Natural killer cell treated with Interleukin-12 subunit alpha and Interleukin-12 subunit beta and Interleukin-15 and Interleukin-18, amount 100 ng/mL, for 72 hours (primary cell): Measurements from ENCODE around the gene MAPK9. TPM values are rescaled to one million over a fixed set of nuclear protein-coding genes. Genes with fewer than 3 reads are reported as not detected.

Experiments
- ATAC-seq, 2 donors: fragments of 150-1000 bp; cut with Tn5 transposase in 1 of 2; sonication (Bioruptor Pico), chemical (Tn5 transposase) in 1 of 2; 2 replicates each; pipeline ENCODE4 v1.10.0; 2021
- DNase-seq: peaks from one replicate; pipeline ENCODE4 v3.0.0; 2022; ENCODE audit warnings: low spot score
- H3K27ac Mint-ChIP-seq, 2 donors: 1 replicate in 1 of 2; 2 replicates in 1 of 2; pipeline ENCODE4 v1.8.0; 2022; ENCODE audit warnings: mixed read lengths in 2 of 2, mild to moderate bottlenecking in 1 of 2, moderate library complexity in 1 of 2
- H3K27me3 Mint-ChIP-seq, 2 donors: 1 replicate in 1 of 2; 2 replicates in 1 of 2; pipeline ENCODE4 v1.8.0; 2022; ENCODE audit warnings: mixed read lengths in 2 of 2
- H3K36me3 Mint-ChIP-seq: one replicate; pipeline ENCODE4 v1.8.0; 2022; ENCODE audit warnings: mixed read lengths
- H3K4me1 Mint-ChIP-seq, 2 donors: 1 replicate in 1 of 2; 2 replicates in 1 of 2; pipeline ENCODE4 v1.8.0; 2022; ENCODE audit warnings: low read depth in 2 of 2, mixed read lengths in 2 of 2, mild to moderate bottlenecking in 1 of 2
- H3K4me3 Mint-ChIP-seq: one replicate; pipeline ENCODE4 v1.8.0; 2022; ENCODE audit warnings: mixed read lengths
- H3K9me3 Mint-ChIP-seq: 2 replicates; pipeline ENCODE4 v1.8.0; 2022; ENCODE audit warnings: mixed read lengths
- total RNA-seq, 2 donors: library from RNA; stranded (reverse); gene quantifications; one replicate each; pipeline ENCODE4 v1.2.3, GENCODE V29; 2022

MAPK9 gene
- total RNA-seq, 2 donors from 2014 or later, result 41.2 to 47.0 TPM

DNA sequence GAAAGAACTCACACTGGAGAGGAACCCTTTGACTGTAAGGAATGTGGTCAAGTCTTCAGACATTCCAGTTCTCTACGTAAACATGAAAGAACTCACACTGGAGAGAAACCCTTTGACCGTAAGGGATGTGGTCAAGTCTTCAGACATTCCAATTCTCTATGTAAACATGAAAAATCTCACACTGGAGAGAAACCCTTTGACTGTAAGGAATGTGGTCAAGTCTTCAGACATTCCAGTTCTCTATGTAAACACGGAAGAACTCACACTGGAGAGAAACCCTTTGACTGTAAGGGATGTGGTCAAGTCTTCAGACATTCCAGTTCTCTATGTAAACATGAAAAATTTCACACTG lies 32.6 kb downstream of the MAPK9 start:
- no peak for DNase-seq
- H3K27me3 Mint-ChIP-seq, result no peaks in the 10 kb centered on the region
- H3K4me3 Mint-ChIP-seq, result no peak overlapping the region
- no peaks in the 10 kb centered on the region for H3K4me1 Mint-ChIP-seq
- H3K27ac Mint-ChIP-seq, result no peak overlapping the region
- ATAC-seq, result no peak
- H3K9me3 Mint-ChIP-seq, result peaks cover 20% of the 10 kb centered on the region
- H3K36me3 Mint-ChIP-seq, result peaks cover 71% of the 10 kb centered on the region

DNA sequence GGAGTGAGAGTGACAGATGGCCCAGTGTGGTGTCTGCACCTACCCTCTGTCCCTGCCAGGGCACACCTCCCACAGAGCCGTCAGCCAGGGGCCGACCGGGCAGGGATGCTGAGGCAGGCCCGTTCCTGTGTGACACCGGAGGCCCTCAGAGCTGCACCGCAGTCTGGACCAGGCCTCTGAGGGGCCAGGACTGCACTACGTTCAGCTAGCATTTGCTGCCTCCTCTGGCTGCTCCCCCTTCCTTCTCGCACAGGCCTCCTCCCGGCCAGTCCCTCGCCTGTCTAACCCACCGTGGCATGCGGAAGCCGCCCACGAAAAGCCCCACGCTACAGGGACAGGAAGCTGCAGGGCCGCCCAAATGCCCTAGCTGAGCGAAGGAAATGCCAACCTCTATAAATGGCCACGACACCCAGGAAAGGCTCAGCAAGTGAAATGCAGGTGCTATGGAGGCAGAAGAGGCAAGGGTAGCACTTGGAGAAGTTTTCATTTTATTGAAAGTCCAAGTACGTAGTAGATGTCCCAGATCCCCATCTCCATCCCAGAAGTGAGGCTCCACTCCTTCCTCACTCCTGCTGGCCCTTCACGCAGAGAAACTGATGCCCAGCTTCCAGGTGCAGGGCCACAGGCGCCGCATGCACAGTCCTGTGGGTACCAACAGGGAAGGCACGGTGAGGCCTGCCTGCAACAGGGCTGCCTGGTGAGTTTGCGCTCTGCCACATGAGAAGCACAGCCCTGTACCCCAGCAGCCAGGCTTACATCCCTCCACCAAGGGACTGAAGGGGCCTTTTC lies 38.7 kb downstream of the MAPK9 start:
- Mint-ChIP-seq H3K4me1 (peaks cover 0 to 4% of the 10 kb centered on the region in 2 donors), H3K4me3 (no peak overlapping the region), H3K9me3 (peaks cover 17% of the 10 kb centered on the region), H3K27me3 (no peaks in the 10 kb centered on the region), H3K27ac (no peak overlapping the region), H3K36me3 (peaks cover 55% of the 10 kb centered on the region)
- DNase-seq, result no peak
- ATAC-seq, result no peak

DNA sequence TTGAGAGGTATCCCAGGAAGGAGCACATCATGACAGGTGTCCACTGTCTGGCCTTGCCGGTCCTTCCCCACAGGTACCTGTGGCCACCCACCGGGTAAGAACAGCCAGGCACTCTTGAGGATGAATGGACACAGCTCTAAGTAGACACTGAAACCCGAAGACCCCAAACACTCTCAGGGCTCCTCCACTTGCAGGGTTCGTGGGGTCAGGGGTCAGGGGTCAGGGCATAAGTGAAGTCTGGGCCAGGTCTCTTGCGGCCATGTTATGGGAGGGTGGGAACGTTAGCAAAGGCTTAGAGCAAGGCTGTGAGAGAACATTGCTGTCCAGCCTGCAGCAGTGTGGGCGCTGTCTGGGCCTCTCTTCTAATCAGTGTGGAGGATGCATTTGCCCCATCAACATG lies 40.0 kb downstream of the MAPK9 start:
- no peak overlapping the region for H3K27ac Mint-ChIP-seq
- no peak for DNase-seq
- peaks cover 0 to 4% of the 10 kb centered on the region in 2 donors for H3K4me1 Mint-ChIP-seq
- H3K36me3 Mint-ChIP-seq, result peaks cover 54% of the 10 kb centered on the region
- H3K4me3 Mint-ChIP-seq, result no peak overlapping the region
- H3K9me3 Mint-ChIP-seq, result peaks cover 13% of the 10 kb centered on the region
- H3K27me3 Mint-ChIP-seq, result no peaks in the 10 kb centered on the region
- ATAC-seq, result no peak

GRCh38 chr5:180251141-180251540 lies 40.7 kb downstream of the MAPK9 start:
- H3K27me3 Mint-ChIP-seq, result no peaks in the 10 kb centered on the region
- peaks cover 0 to 4% of the 10 kb centered on the region in 2 donors for H3K4me1 Mint-ChIP-seq
- H3K9me3 Mint-ChIP-seq, result peaks cover 13% of the 10 kb centered on the region
- no peak overlapping the region for H3K27ac Mint-ChIP-seq
- H3K36me3 Mint-ChIP-seq, result peaks cover 54% of the 10 kb centered on the region
- no peak for ATAC-seq
- DNase-seq, result no peak
- H3K4me3 Mint-ChIP-seq, result no peak overlapping the region

DNA sequence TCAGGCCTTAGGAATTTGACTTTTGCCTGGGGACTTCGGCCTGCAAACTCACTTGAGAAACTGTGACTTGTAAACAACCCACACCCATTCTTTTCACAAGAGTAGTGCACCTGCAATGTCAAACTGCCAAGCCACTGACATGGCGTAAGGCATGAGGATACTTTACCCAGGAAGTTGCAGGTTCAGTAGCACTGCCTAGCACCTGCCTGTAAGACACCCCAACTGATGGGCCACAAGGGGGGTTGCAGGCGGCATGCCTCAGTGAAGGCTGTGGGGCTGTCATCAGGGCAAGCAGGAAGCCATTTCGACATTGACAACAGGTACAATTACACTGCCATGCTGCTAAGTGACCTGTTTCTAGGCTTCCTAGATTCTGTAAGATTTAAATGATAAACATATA lies 41.6 kb downstream of the MAPK9 start:
- ATAC-seq (no peak), DNase-seq (no peak)
- Mint-ChIP-seq H3K27ac (no peak overlapping the region), H3K9me3 (peaks cover 9% of the 10 kb centered on the region), H3K4me3 (no peak overlapping the region), H3K36me3 (peaks cover 50% of the 10 kb centered on the region), H3K4me1 (peaks cover under 1 to 4% of the 10 kb centered on the region in 2 donors), H3K27me3 (no peaks in the 10 kb centered on the region)

GRCh38 chr5:180241600-180241999 lies 50.3 kb downstream of the MAPK9 start:
- Mint-ChIP-seq H3K36me3 (peaks cover 24% of the 10 kb centered on the region), H3K4me3 (no peak overlapping the region), H3K27ac (no peak overlapping the region), H3K27me3 (no peaks in the 10 kb centered on the region), H3K4me1 (peaks cover 6 to 7% of the 10 kb centered on the region in 2 donors), H3K9me3 (no peaks in the 10 kb centered on the region)
- no peak for DNase-seq
- no peak for ATAC-seq

- DNase-seq (no peak), ATAC-seq (no peak)
- Mint-ChIP-seq H3K36me3 (peaks cover 21% of the 10 kb centered on the region), H3K27ac (no peak overlapping the region), H3K9me3 (no peaks in the 10 kb centered on the region), H3K27me3 (no peaks in the 10 kb centered on the region), H3K4me3 (no peak overlapping the region), H3K4me1 (no peaks in the 10 kb centered on the region)
Measured at GRCh38 chr5:180238631-180239030, 53.3 kb downstream of the MAPK9 start.

GRCh38 chr5:180235846-180236245 lies 56.0 kb downstream of the MAPK9 start:
- Mint-ChIP-seq H3K36me3 (peaks cover 26% of the 10 kb centered on the region), H3K27me3 (no peaks in the 10 kb centered on the region), H3K4me3 (no peak overlapping the region), H3K4me1 (no peaks in the 10 kb centered on the region), H3K9me3 (no peaks in the 10 kb centered on the region), H3K27ac (no peak overlapping the region)
- ATAC-seq (no peak), DNase-seq (no peak)

GRCh38 chr5:180235077-180235476 lies 56.8 kb downstream of the MAPK9 start:
- Mint-ChIP-seq H3K27ac (no peak overlapping the region), H3K4me1 (no peaks in the 10 kb centered on the region), H3K4me3 (no peak overlapping the region), H3K36me3 (peaks cover 18% of the 10 kb centered on the region), H3K9me3 (no peaks in the 10 kb centered on the region), H3K27me3 (no peaks in the 10 kb centered on the region)
- DNase-seq, result no peak
- no peak for ATAC-seq

DNA sequence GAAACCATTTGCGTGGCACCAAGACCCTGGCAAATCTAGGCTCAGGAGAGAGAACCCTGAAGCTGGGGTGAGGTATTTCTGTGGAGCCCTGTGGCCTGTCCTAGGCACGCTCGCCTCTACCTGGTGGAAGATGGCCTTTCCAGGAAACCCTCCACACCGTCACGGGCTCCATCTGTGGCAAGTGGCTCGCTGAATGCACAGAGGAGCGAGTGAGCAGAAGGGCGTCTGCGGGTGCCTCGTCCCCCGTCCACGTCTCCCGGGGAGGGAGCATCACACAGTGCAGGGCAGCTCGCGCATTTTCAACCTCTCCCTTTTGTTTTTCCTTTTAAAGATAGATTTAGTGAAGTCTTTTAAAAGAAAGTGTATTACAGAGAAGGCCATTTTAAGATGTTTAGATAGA lies 57.6 kb downstream of the MAPK9 start:
- Mint-ChIP-seq H3K27ac (no peak overlapping the region), H3K4me1 (no peaks in the 10 kb centered on the region), H3K27me3 (no peaks in the 10 kb centered on the region), H3K36me3 (peaks cover 18% of the 10 kb centered on the region), H3K4me3 (no peak overlapping the region), H3K9me3 (no peaks in the 10 kb centered on the region)
- ATAC-seq (no peak), DNase-seq (no peak)

GRCh38 chr5:180233729-180234128 lies 58.2 kb downstream of the MAPK9 start:
- Mint-ChIP-seq H3K4me3 (no peak overlapping the region), H3K36me3 (peaks cover 18% of the 10 kb centered on the region), H3K27me3 (no peaks in the 10 kb centered on the region)

GRCh38 chr5:180230017-180230416 lies 61.9 kb downstream of the MAPK9 start:
- DNase-seq, result no peak
- no peak overlapping the region for H3K27ac Mint-ChIP-seq
- no peaks in the 10 kb centered on the region for H3K27me3 Mint-ChIP-seq
- no peak for ATAC-seq
- H3K9me3 Mint-ChIP-seq, result peaks cover 5% of the 10 kb centered on the region
- no peak overlapping the region for H3K4me3 Mint-ChIP-seq
- H3K4me1 Mint-ChIP-seq, result no peaks in the 10 kb centered on the region
- peaks cover 19% of the 10 kb centered on the region for H3K36me3 Mint-ChIP-seq

More at GRCh38 chr5:180233729-180234128, 58.2 kb downstream of the MAPK9 start:
- H3K9me3 Mint-ChIP-seq, result no peaks in the 10 kb centered on the region
- no peaks in the 10 kb centered on the region for H3K4me1 Mint-ChIP-seq
- DNase-seq, result no peak
- H3K27ac Mint-ChIP-seq, result no peak overlapping the region
- no peak for ATAC-seq

GRCh38 chr5:180222056-180222455 lies 69.8 kb downstream of the MAPK9 start:
- no peak for DNase-seq
- no peak overlapping the region for H3K27ac Mint-ChIP-seq
- no peaks in the 10 kb centered on the region for H3K4me1 Mint-ChIP-seq
- no peaks in the 10 kb centered on the region for H3K27me3 Mint-ChIP-seq
- H3K4me3 Mint-ChIP-seq, result no peak overlapping the region
- H3K9me3 Mint-ChIP-seq, result peaks cover 35% of the 10 kb centered on the region
- no peak for ATAC-seq
- H3K36me3 Mint-ChIP-seq, result peaks cover 50% of the 10 kb centered on the region

DNA sequence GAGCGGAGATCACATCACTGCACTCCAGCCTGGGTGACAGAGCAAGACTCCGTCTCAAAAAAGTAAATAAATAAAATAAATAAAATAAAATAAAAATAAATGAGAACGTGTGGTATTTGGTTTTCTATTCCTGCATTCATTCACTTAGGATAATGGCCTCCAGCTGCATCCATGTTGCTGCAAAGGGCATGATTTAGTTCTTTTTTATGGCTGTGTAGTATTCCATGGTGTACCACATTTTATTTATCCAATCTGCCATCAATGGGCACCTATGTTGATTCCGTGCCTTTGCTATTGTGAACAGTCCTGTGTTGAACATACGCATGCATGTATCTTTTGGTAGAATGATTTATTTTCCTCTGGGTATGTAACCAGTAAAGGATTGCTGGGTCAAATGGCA lies 74.1 kb downstream of the MAPK9 start:
- DNase-seq, result no peak
- no peaks in the 10 kb centered on the region for H3K4me1 Mint-ChIP-seq
- ATAC-seq, result no peak
- peaks cover 34% of the 10 kb centered on the region for H3K36me3 Mint-ChIP-seq
- peaks cover 28% of the 10 kb centered on the region for H3K9me3 Mint-ChIP-seq
- no peak overlapping the region for H3K4me3 Mint-ChIP-seq
- H3K27me3 Mint-ChIP-seq, result peaks cover 3 to 8% of the 10 kb centered on the region in 2 donors
- H3K27ac Mint-ChIP-seq, result no peak overlapping the region
